Natural killer cell (primary cell): ENCODE results near the gene AHSP. TPM values are rescaled to one million over a fixed set of nuclear protein-coding genes. Genes with fewer than 3 reads are reported as not detected.
"Not testable (repeated sequence)": the region's sequence is repeated elsewhere in the genome, so short reads cannot be mapped to it uniquely, and the experiment has no call there.

Source experiments
- ATAC-seq, 3 donors: fragments of 150-1000 bp in 2 of 3; fragments of 200-7000 bp in 1 of 3; cut with Tn5 transposase; 1 replicate in 1 of 3; 2 replicates in 2 of 3; pipeline ENCODE4 v1.10.0; 2021; ENCODE audit warnings: mild to moderate bottlenecking in 2 of 3, moderate library complexity in 2 of 3
- DNase-seq, 2 donors: peaks; one replicate each; pipeline versions ENCODE4 v3.0.0 to v3.0.0-alpha.2; 2013 to 2021; ENCODE audit warnings: mixed read lengths in 1 of 2
- H3K27ac ChIP-seq: one replicate; pipeline ENCODE4 v1.5.1; 2013; ENCODE audit warnings: mild to moderate bottlenecking, low read length
- H3K27me3 ChIP-seq: one replicate; pipeline ENCODE4 v1.6.1; 2013; ENCODE audit warnings: low read length; ENCODE audit not compliant: control insufficient read depth, insufficient read depth
- H3K36me3 ChIP-seq: one replicate; pipeline ENCODE4 v1.6.1; 2013; ENCODE audit warnings: low read length; ENCODE audit not compliant: control insufficient read depth, insufficient read depth
- H3K4me1 ChIP-seq: one replicate; pipeline ENCODE4 v1.6.1; 2013; ENCODE audit warnings: low read length; ENCODE audit not compliant: control insufficient read depth, insufficient read depth
- H3K4me3 ChIP-seq: one replicate; pipeline ENCODE4 v1.5.1; 2013; ENCODE audit warnings: low read length
- H3K9me3 ChIP-seq: one replicate; pipeline ENCODE4 v1.6.1; 2013; ENCODE audit warnings: low read length; ENCODE audit not compliant: control insufficient read depth, insufficient read depth
- H3K27ac Mint-ChIP-seq, 2 donors: one replicate each; pipeline ENCODE4 v1.8.0; 2022; ENCODE audit warnings: mild to moderate bottlenecking in 2 of 2, mixed read lengths in 2 of 2, moderate library complexity in 1 of 2
- H3K27me3 Mint-ChIP-seq, 2 donors: one replicate each; pipeline ENCODE4 v1.8.0; 2022; ENCODE audit warnings: low read depth in 2 of 2, mixed read lengths in 2 of 2
- H3K36me3 Mint-ChIP-seq: one replicate; pipeline ENCODE4 v1.8.0; 2022; ENCODE audit warnings: mixed read lengths
- H3K4me1 Mint-ChIP-seq, 2 donors: one replicate each; pipeline ENCODE4 v1.8.0; 2022; ENCODE audit warnings: mixed read lengths in 2 of 2
- H3K4me3 Mint-ChIP-seq: one replicate; pipeline ENCODE4 v1.8.0; 2022; ENCODE audit warnings: mild to moderate bottlenecking, moderate library complexity, mixed read lengths
- H3K9me3 Mint-ChIP-seq, 2 donors: one replicate each; pipeline ENCODE4 v1.8.0; 2022; ENCODE audit warnings: mixed read lengths in 2 of 2
- WGBS: methylation state at CpG from one replicate; pipeline ENCODE4 v1.1.7; 2013; ENCODE audit warnings: missing lambda C conversion rate; ENCODE audit not compliant: insufficient coverage; 5-methylcytosine and 5-hydroxymethylcytosine counted together
- intact Hi-C: fragments of 100-400 bp; cut with micrococcal nuclease; formaldehyde crosslinking; loops from one replicate; pipeline ENCODE4 v1.14.2; 2022
- total RNA-seq, 4 donors: library from RNA; stranded (reverse); fragments of 120-200 nt in 1 of 4; gene quantifications; one replicate each; pipeline versions ENCODE4 v1.2.3 to v1.2.4, GENCODE V29; 2013 to 2022
- TF ChIP-seq, protein P1 (sequence below): fragments of 200-600 bp; IDR thresholded peaks from one replicate; pipeline ENCODE4 v1.8.0; 2022; ENCODE audit warnings: antibody characterized with exemption

Gene AHSP
- total RNA-seq, 3 donors from 2014 or later (not counting 1 experiment from before 2014, with no cell fraction given): not detected

DNA sequence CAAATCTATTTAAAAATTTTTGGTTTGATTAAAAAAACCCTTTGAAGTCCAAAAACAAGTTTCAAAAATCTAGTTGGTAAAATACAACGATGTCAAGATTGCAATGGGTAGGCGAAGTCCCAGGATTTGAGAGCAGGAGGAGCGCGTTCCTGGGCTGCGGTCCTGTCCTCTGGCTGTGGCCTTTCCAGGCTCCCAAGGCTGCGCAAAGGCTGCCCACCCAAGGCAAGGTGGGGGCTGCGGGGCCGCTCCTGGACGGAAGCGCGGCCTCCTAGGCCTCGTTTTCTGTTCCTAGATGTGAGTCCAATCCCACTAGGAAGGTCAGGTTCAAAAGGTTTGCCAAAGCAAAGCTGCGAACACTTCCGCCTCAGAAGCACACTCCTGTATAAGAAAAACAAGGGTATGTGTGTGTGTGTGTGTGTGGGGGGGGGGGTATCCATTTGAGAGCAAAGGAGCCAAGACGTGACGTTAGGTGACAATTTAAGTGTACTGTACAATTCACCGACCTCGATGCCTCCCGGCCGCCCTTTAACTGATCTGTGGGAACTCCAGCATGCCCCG is 9.2 kb downstream of the AHSP start:
- peaks cover 0 to 5% of the 10 kb centered on the region in 2 donors for H3K4me1 Mint-ChIP-seq
- intact Hi-C loops: no loop called here
- Histone ChIP-seq H3K36me3 (no peaks in the 10 kb centered on the region), H3K4me3 (no peak overlapping the region), H3K9me3 (no peaks in the 10 kb centered on the region), H3K4me1 (peaks cover 2% of the 10 kb centered on the region), H3K27me3 (peaks cover 20% of the 10 kb centered on the region), H3K27ac (no peak overlapping the region)
- TF ChIP-seq, protein P1, sequence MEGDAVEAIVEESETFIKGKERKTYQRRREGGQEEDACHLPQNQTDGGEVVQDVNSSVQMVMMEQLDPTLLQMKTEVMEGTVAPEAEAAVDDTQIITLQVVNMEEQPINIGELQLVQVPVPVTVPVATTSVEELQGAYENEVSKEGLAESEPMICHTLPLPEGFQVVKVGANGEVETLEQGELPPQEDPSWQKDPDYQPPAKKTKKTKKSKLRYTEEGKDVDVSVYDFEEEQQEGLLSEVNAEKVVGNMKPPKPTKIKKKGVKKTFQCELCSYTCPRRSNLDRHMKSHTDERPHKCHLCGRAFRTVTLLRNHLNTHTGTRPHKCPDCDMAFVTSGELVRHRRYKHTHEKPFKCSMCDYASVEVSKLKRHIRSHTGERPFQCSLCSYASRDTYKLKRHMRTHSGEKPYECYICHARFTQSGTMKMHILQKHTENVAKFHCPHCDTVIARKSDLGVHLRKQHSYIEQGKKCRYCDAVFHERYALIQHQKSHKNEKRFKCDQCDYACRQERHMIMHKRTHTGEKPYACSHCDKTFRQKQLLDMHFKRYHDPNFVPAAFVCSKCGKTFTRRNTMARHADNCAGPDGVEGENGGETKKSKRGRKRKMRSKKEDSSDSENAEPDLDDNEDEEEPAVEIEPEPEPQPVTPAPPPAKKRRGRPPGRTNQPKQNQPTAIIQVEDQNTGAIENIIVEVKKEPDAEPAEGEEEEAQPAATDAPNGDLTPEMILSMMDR: no peak
- H3K27ac Mint-ChIP-seq: no peak overlapping the region
- H3K27me3 Mint-ChIP-seq: peaks cover 34 to 45% of the 10 kb centered on the region in 2 donors
- no peak for ATAC-seq
- DNase-seq: no peak
- WGBS: 81% methylated on average over 21 of the region's 21 CpGs
- no peak overlapping the region for H3K4me3 Mint-ChIP-seq
- no peaks in the 10 kb centered on the region for H3K36me3 Mint-ChIP-seq
- H3K9me3 Mint-ChIP-seq: no peaks in the 10 kb centered on the region

DNA sequence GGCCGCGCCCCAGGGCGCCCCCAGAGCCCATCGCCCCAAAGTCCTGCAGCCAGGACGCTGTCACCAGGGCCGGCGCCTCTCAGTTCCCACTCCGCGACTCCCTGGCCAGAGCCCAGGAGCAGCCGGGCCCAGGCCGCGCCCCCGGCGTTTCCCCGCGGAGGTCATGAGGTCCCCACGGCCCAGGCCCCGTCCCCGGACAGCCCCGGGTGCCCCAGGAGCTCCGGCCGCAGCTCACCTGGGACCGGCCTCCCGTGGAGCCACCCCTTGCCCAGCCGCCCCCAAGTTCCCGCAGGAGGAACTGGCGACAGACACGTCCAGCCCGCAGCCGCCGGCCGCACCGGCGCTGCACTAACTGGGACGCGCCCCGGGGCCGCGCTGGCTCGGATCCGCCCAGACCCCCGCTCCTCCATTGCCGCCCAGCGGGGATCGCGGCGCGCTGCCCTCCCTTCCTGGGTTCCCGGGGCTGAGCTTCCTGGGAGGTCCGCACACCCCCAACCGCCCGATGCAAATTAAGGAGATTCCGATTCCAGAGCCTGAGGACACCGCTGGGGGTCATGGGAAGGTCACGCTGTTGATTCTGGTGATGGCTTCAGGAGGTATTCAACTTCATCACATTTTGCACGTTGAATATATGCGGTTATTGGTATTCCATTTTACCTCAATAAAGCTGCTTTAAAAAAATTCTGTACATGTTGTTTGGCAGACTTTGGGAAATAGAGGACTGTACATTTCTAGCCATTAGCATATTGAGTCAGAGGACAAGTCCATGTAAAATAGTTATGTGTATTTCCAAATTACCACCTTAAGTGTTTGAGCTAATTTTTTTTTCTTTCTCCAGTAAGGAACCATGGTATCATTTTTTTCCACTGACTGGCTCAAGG is 9.9 kb downstream of the AHSP start:
- WGBS: 13% methylated on average over 56 of the region's 57 CpGs
- DNase-seq: no peak
- Mint-ChIP-seq H3K36me3 (no peaks in the 10 kb centered on the region), H3K4me3 (no peak overlapping the region), H3K27ac (no peak overlapping the region), H3K27me3 (peaks cover 38 to 53% of the 10 kb centered on the region in 2 donors), H3K4me1 (peaks cover 0 to 5% of the 10 kb centered on the region in 2 donors), H3K9me3 (peaks cover 0 to 4% of the 10 kb centered on the region in 2 donors)
- TF ChIP-seq, protein P1: no peak
- intact Hi-C loops: no loop called here
- peaks cover 2% of the 10 kb centered on the region for H3K4me1 ChIP-seq
- H3K27ac ChIP-seq: no peak overlapping the region
- peaks cover 20% of the 10 kb centered on the region for H3K27me3 ChIP-seq
- no peaks in the 10 kb centered on the region for H3K36me3 ChIP-seq
- ATAC-seq: peak in 1 of 3 donors; percentile 13
- H3K4me3 ChIP-seq: no peak overlapping the region
- H3K9me3 ChIP-seq: peaks cover 3% of the 10 kb centered on the region

DNA sequence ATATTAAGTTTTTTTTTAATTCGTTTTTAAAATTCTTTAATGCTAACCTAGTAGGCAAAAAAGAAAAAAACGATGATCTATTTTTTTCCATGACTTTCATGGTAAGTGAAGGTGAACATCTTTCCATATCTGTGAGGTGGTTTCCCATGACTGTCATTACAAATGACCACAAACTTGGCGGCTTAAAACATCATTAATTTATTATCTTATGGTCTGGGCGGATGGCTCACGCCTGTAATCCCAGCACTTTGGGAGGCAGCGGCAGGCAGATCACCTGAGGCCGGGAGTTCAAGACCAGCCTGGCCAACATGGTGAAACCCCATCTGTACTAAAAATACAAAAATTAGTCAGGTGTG is 10.5 kb downstream of the AHSP start:
- ATAC-seq, H3K4me1 Mint-ChIP-seq, H3K4me3 Mint-ChIP-seq, intact Hi-C loops, H3K4me3 ChIP-seq, H3K9me3 ChIP-seq, H3K27ac ChIP-seq, H3K36me3 ChIP-seq, H3K4me1 ChIP-seq, DNase-seq, H3K27ac Mint-ChIP-seq, H3K36me3 Mint-ChIP-seq, H3K9me3 Mint-ChIP-seq: not testable (repeated sequence)
- H3K27me3 Mint-ChIP-seq: peaks cover 38 to 54% of the 10 kb centered on the region in 2 donors
- H3K27me3 ChIP-seq: peaks cover 20% of the 10 kb centered on the region
- 87% methylated on average over 5 of the region's 7 CpGs for whole genome bisulfite sequencing

DNA sequence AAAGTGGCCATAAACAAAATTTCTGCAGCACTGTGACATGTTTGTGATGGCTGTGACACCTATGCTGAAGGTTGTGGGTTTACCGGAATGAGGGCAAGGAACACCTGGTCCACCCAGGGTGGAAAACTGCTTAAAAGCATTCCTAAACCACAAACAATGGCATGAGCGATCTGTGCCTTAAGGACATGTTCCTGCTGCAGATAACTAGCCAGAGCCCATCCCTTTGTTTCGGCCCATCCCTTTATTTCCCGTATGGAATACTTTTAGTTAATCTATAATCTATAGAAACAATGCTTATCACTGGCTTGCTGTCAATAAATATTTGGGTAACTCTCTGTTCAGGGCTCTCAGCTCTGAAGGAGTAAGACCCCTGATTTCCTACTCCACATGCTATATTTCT is 12.1 kb downstream of the AHSP start:
- H3K9me3 Mint-ChIP-seq, H3K36me3 ChIP-seq, H3K4me1 Mint-ChIP-seq, H3K27ac Mint-ChIP-seq, DNase-seq, H3K27ac ChIP-seq, H3K36me3 Mint-ChIP-seq, ATAC-seq, H3K4me1 ChIP-seq, H3K4me3 ChIP-seq, H3K9me3 ChIP-seq, intact Hi-C loops, H3K4me3 Mint-ChIP-seq: not testable (repeated sequence)
- peaks cover 20% of the 10 kb centered on the region for H3K27me3 ChIP-seq
- H3K27me3 Mint-ChIP-seq: peaks cover 32 to 56% of the 10 kb centered on the region in 2 donors
- no CpG with 5 or more reads among the region's 4 CpGs for WGBS
